Psoas muscle (tissue), 8 donors: ENCODE data around the gene USP49. TPM values are rescaled to one million over a fixed set of nuclear protein-coding genes. Genes with fewer than 3 reads are reported as not detected.
"Not testable (repeated sequence)": the region's sequence is repeated elsewhere in the genome, so short reads cannot be mapped to it uniquely, and the experiment has no call there.

Experiments used
- ATAC-seq, 4 donors: fragments of 200-7000 bp; cut with Tn5 transposase; one replicate each; pipeline ENCODE4 v1.9.1; 2020; ENCODE audit warnings: moderate library complexity in 3 of 4, mild to moderate bottlenecking in 2 of 4
- DNase-seq, 2 donors: peaks; one replicate each; pipeline ENCODE4 v3.0.0-alpha.2; 2020
- H3K27ac ChIP-seq: fragments of 200-600 bp; one replicate; pipeline ENCODE4 v1.8.0; 2022
- H3K27me3 ChIP-seq, 3 donors: fragments of 200-600 bp in 1 of 3; one replicate each; pipeline versions ENCODE4 v1.6.1 to v1.8.0; 2013 to 2022; ENCODE audit warnings: low read length in 2 of 3, mild to moderate bottlenecking in 2 of 3, moderate library complexity in 1 of 3; ENCODE audit not compliant: insufficient read depth in 3 of 3
- H3K36me3 ChIP-seq, 2 donors: fragments of 200-600 bp in 1 of 2; one replicate each; pipeline versions ENCODE4 v1.6.1 to v1.8.0; 2013 to 2022; ENCODE audit warnings: low read depth in 1 of 2, mild to moderate bottlenecking in 1 of 2, moderate library complexity in 1 of 2; ENCODE audit not compliant: insufficient read depth in 1 of 2
- H3K4me1 ChIP-seq: fragments of 200-600 bp; one replicate; pipeline ENCODE4 v1.8.0; 2022
- H3K4me3 ChIP-seq: fragments of 200-600 bp; one replicate; pipeline ENCODE4 v1.8.0; 2022; ENCODE audit warnings: mild to moderate bottlenecking
- H3K9me3 ChIP-seq: fragments of 200-600 bp; one replicate; pipeline ENCODE4 v1.8.0; 2022
- CTCF ChIP-seq: fragments of 200-600 bp; IDR thresholded peaks from one replicate; pipeline ENCODE4 v1.8.0; 2022; ENCODE audit warnings: antibody characterized with exemption
- WGBS, 3 donors: extraction: QIAGEN DNeasy Blood & Tissue Kit; methylation state at CpG; one replicate each; pipeline versions ENCODE4 v1.1.6 to v1.1.7; 2013; 5-methylcytosine and 5-hydroxymethylcytosine counted together
- intact Hi-C, 2 donors: fragments of 100-400 bp; cut with DNase I; formaldehyde crosslinking; loops; one replicate each; pipeline versions ENCODE4 v1.11.0 to v1.14.2; 2022
- polyA plus RNA-seq, 3 donors: library from polyadenylated mRNA; stranded (reverse); fragments of 200-250 nt; gene quantifications; one replicate each; pipeline ENCODE4 v1.2.3, GENCODE V29; 2013
- total RNA-seq, 4 donors: library from RNA; stranded (reverse); fragmentation: NEBNext Ultra II Directional in 2 of 4; extraction: Animal tissue kit (Norgen Biotek cat#: 25700) in 2 of 4; gene quantifications; one replicate each; pipeline versions ENCODE4 v1.2.1 to v1.2.4, GENCODE V29; 2021 to 2023
- donor health status: healthy with polysubstance abuse.
- donor health status: DM: no; HTN: no; CAD: no; lungs with moderate emphysema.
- donor health status: Bipolar disorder and iron deficiency.
- donor health status: healthy.
- donor health status: DM: yes; HTN: yes; CAD: no.
- donor health status: DM: no; HTN: no; CAD: no.
- donor health status: DM: no; HTN: no; CAD: no.
- donor health status: DM: yes; HTN: yes; CAD: no.

USP49 gene
- total and polyA plus RNA-seq, 7 donors, result 0.38 to 1.6 (median 0.84) TPM

- H3K27me3 ChIP-seq, result no peaks in the 10 kb centered on the region
- WGBS, 3 donors, result 64 to 74% (median 72%) methylated on average over 4 of the region's 4 CpGs
Observed at GRCh38 chr6:41814629-41815028, 80.5 kb downstream of the USP49 start.

GRCh38 chr6:41813956-41814355 is 81.2 kb downstream of the USP49 start:
- 52 to 69% (median 59%) methylated on average over 2 of the region's 2 CpGs for WGBS, 3 donors
- Histone ChIP-seq H3K4me1 (peaks cover 4% of the 10 kb centered on the region), H3K27ac (no peak overlapping the region), H3K4me3 (no peak overlapping the region), H3K27me3 (no peaks in the 10 kb centered on the region), H3K36me3 (no peaks in the 10 kb centered on the region), H3K9me3 (no peaks in the 10 kb centered on the region)
- ATAC-seq, result no peak
- intact Hi-C loops, result no loop called here
- TF ChIP-seq CTCF, result no peak
- no peak for DNase-seq

More at GRCh38 chr6:41814629-41815028, 80.5 kb downstream of the USP49 start:
- H3K4me1 ChIP-seq, result peaks cover 4% of the 10 kb centered on the region
- no peaks in the 10 kb centered on the region for H3K9me3 ChIP-seq
- intact Hi-C loops, result no loop called here
- H3K27ac ChIP-seq, result no peak overlapping the region
- H3K4me3 ChIP-seq, result no peak overlapping the region
- no peaks in the 10 kb centered on the region for H3K36me3 ChIP-seq
- no peak for TF ChIP-seq CTCF
- DNase-seq, result no peak
- no peak for ATAC-seq

- no peaks in the 10 kb centered on the region for H3K27me3 ChIP-seq
- intact Hi-C loops, result no loop called here
- no peak for TF ChIP-seq CTCF
- no peak overlapping the region for H3K4me3 ChIP-seq
- no peak overlapping the region for H3K27ac ChIP-seq
- no peaks in the 10 kb centered on the region for H3K36me3 ChIP-seq
- DNase-seq (no peak), ATAC-seq (no peak)
- peaks cover 4% of the 10 kb centered on the region for H3K4me1 ChIP-seq
- 73 to 90% (median 78%) methylated on average over 2 of the region's 2 CpGs for WGBS, 3 donors
- no peaks in the 10 kb centered on the region for H3K9me3 ChIP-seq
Observed at GRCh38 chr6:41813469-41813868, 81.7 kb downstream of the USP49 start.

GRCh38 chr6:41811946-41812345 is 83.2 kb downstream of the USP49 start:
- H3K4me3 ChIP-seq, H3K36me3 ChIP-seq, H3K27ac ChIP-seq, H3K9me3 ChIP-seq, intact Hi-C loops, ATAC-seq, DNase-seq, H3K4me1 ChIP-seq, H3K27me3 ChIP-seq: not testable (repeated sequence)
- WGBS, 3 donors, result 96 to 98% (median 96%) methylated on average over 9 to 13 of the region's 13 CpGs

- H3K9me3 ChIP-seq, result no peaks in the 10 kb centered on the region
- no peak for DNase-seq
- intact Hi-C loops, result no loop called here
- H3K4me1 ChIP-seq, result peaks cover 4% of the 10 kb centered on the region
- peaks cover 0 to 7% of the 10 kb centered on the region in 2 donors for H3K36me3 ChIP-seq
- no peak overlapping the region for H3K4me3 ChIP-seq
- no peak for ATAC-seq
- H3K27ac ChIP-seq, result no peak overlapping the region
- H3K27me3 ChIP-seq, result no peaks in the 10 kb centered on the region
- TF ChIP-seq CTCF, result no peak
- 94 to 97% (median 96%) methylated on average over 3 of the region's 3 CpGs for WGBS, 3 donors
Observed at GRCh38 chr6:41811095-41811494, 84.1 kb downstream of the USP49 start.
